Gastroesophageal sphincter (tissue), 3 donors: ENCODE results near the gene UNC93B1.
"Not testable (repeated sequence)": the region's sequence is repeated elsewhere in the genome, so short reads cannot be mapped to it uniquely, and the experiment has no call there.

Experiments
- CTCF ChIP-seq, 4 experiments: fragments of 200-600 bp in 2 of 4; fragments of 450-650 bp in 2 of 4; sonication (generic) in 1 of 4; IDR thresholded peaks; one replicate each; pipeline ENCODE4 v1.5.1; 2017 to 2019; ENCODE audit warnings: antibody characterized with exemption in 4 of 4, mild to moderate bottlenecking in 2 of 4, moderate library complexity in 2 of 4
- POLR2A ChIP-seq, 2 donors: fragments of 450-650 bp; IDR thresholded peaks; one replicate each; pipeline ENCODE4 v1.6.1; 2017; ENCODE audit warnings: antibody characterized with exemption in 2 of 2, mild to moderate bottlenecking in 2 of 2, moderate library complexity in 1 of 2
- POLR2AphosphoS5 ChIP-seq: sonication (generic); formaldehyde crosslinking; IDR thresholded peaks from one replicate; pipeline ENCODE4 v1.6.1; 2017; ENCODE audit warnings: antibody characterized with exemption

GRCh38 chr11:67981226-67981625 lies 22.7 kb downstream of the UNC93B1 start:
- not testable (repeated sequence) for TF ChIP-seq POLR2AphosphoS5; POLR2A (IDR thresholded peaks at IDR 0.05); CTCF (IDR thresholded peaks at IDR 0.05)
